Pulmonary artery endothelial cell (primary cell): ENCODE data around the gene BOD1L1. TPM values are rescaled to one million over a fixed set of nuclear protein-coding genes. Genes with fewer than 3 reads are reported as not detected.

ENCODE experiments used
- DNase-seq: peaks from one replicate; pipeline ENCODE4 v3.0.0-alpha.2; 2011; ENCODE audit warnings: low read depth, low spot score
- total RNA-seq: library from RNA; depleted of rRNA; stranded (reverse); fragments of >200 nt; gene quantifications from 2 replicates; pipeline ENCODE4 v1.2.3, GENCODE V29; 2014

The BOD1L1 gene
- total RNA-seq, 1 donor from 2014 or later = 29.7 TPM

GRCh38 chr4:13626492-13627177 lies 890 bp downstream of the BOD1L1 start:
- DNase-seq = no peak

GRCh38 chr4:13618212-13618806 lies 9.2 kb downstream of the BOD1L1 start:
- DNase-seq = no peak

- no peak for DNase-seq
Observed at GRCh38 chr4:13617801-13618200, 9.7 kb downstream of the BOD1L1 start.

GRCh38 chr4:13616597-13616996 lies 10.9 kb downstream of the BOD1L1 start:
- no peak for DNase-seq

GRCh38 chr4:13615161-13615560 lies 12.4 kb downstream of the BOD1L1 start:
- no peak for DNase-seq

- DNase-seq = no peak
Observed at GRCh38 chr4:13612569-13612968, 15.0 kb downstream of the BOD1L1 start.

- DNase-seq = no peak
Observed at GRCh38 chr4:13611283-13611842, 16.2 kb downstream of the BOD1L1 start.

- DNase-seq = no peak
Observed at GRCh38 chr4:13605330-13605729, 22.2 kb downstream of the BOD1L1 start.

- no peak for DNase-seq
Observed at GRCh38 chr4:13601848-13602247, 25.7 kb downstream of the BOD1L1 start.

GRCh38 chr4:13601048-13601447 lies 26.5 kb downstream of the BOD1L1 start:
- DNase-seq = no peak

- no peak for DNase-seq
Observed at GRCh38 chr4:13599159-13599558, 28.4 kb downstream of the BOD1L1 start.

- no peak for DNase-seq
Observed at GRCh38 chr4:13597604-13598003, 29.9 kb downstream of the BOD1L1 start.

- no peak for DNase-seq
Observed at GRCh38 chr4:13597141-13597540, 30.4 kb downstream of the BOD1L1 start.

- DNase-seq = no peak
Observed at GRCh38 chr4:13592220-13592619, 35.3 kb downstream of the BOD1L1 start.

- DNase-seq = no peak
Observed at GRCh38 chr4:13590766-13591165, 36.8 kb downstream of the BOD1L1 start.

- DNase-seq = no peak
Observed at GRCh38 chr4:13588954-13589353, 38.6 kb downstream of the BOD1L1 start.

- DNase-seq = peak; percentile 4
Observed at GRCh38 chr4:13584481-13584880, 43.0 kb downstream of the BOD1L1 start.

- DNase-seq = no peak
Observed at GRCh38 chr4:13580036-13580435, 47.5 kb downstream of the BOD1L1 start.

GRCh38 chr4:13577660-13578059 lies 49.9 kb downstream of the BOD1L1 start:
- no peak for DNase-seq

- no peak for DNase-seq
Observed at GRCh38 chr4:13570916-13571315, 56.6 kb downstream of the BOD1L1 start.

GRCh38 chr4:13567125-13567524 lies 60.4 kb downstream of the BOD1L1 start:
- DNase-seq = no peak

GRCh38 chr4:13562876-13563275 lies 64.6 kb downstream of the BOD1L1 start:
- DNase-seq = no peak

GRCh38 chr4:13561673-13562072 lies 65.9 kb downstream of the BOD1L1 start:
- no peak for DNase-seq
